Tibial nerve (tissue), 4 donors: ENCODE measurements around the gene IL10RA.

ENCODE experiments used
- CTCF ChIP-seq, 5 experiments: fragments of 200-600 bp in 3 of 5; fragments of 450-650 bp in 2 of 5; sonication (generic) in 3 of 5; IDR thresholded peaks; one replicate each; pipeline ENCODE4 v1.5.1; 2016 to 2019; ENCODE audit warnings: antibody characterized with exemption in 5 of 5, mild to moderate bottlenecking in 3 of 5, moderate library complexity in 2 of 5
- EP300 ChIP-seq, 2 donors: sonication (generic); formaldehyde crosslinking; IDR thresholded peaks; one replicate each; pipeline ENCODE4 v1.6.1; 2017; ENCODE audit warnings: antibody characterized with exemption in 2 of 2, mild to moderate bottlenecking in 1 of 2
- POLR2A ChIP-seq, 2 donors: fragments of 450-650 bp; IDR thresholded peaks; one replicate each; pipeline ENCODE4 v1.6.1; 2017; ENCODE audit warnings: antibody characterized with exemption in 2 of 2, mild to moderate bottlenecking in 2 of 2, moderate library complexity in 2 of 2

- TF ChIP-seq CTCF (IDR thresholded peaks at IDR 0.05) (no peak), POLR2A (IDR thresholded peaks at IDR 0.05) (no peak), EP300 (IDR thresholded peaks at IDR 0.05) (no peak)
Observed at GRCh38 chr11:118005224-118006152, 19.3 kb downstream of the IL10RA start.
